HG02885 (cell line): ENCODE results near the gene OR2AE1.

ENCODE experiments used
- ATAC-seq: cut with Tn5 transposase; IDR thresholded peaks from one replicate; pipeline ENCODE4 v1.9.1; 2021; ENCODE audit warnings: mild to moderate bottlenecking; ENCODE audit not compliant: unreplicated experiment, poor library complexity

Gene OR2AE1

GRCh38 chr7:99860281-99861127 is 16.3 kb downstream of the OR2AE1 start:
- no peak for ATAC-seq

- no peak for ATAC-seq
Observed at GRCh38 chr7:99855236-99855635, 21.6 kb downstream of the OR2AE1 start.

GRCh38 chr7:99848420-99849216 is 28.2 kb downstream of the OR2AE1 start:
- ATAC-seq = no peak

- no peak for ATAC-seq
Observed at GRCh38 chr7:99844328-99844727, 32.5 kb downstream of the OR2AE1 start.

GRCh38 chr7:99843808-99844207 is 33.0 kb downstream of the OR2AE1 start:
- no peak for ATAC-seq

GRCh38 chr7:99842926-99843325 is 33.9 kb downstream of the OR2AE1 start:
- ATAC-seq = no peak

- ATAC-seq = no peak
Observed at GRCh38 chr7:99840136-99840869, 36.5 kb downstream of the OR2AE1 start.

GRCh38 chr7:99839287-99840021 is 37.4 kb downstream of the OR2AE1 start:
- ATAC-seq = no peak

GRCh38 chr7:99837649-99838361 is 39.0 kb downstream of the OR2AE1 start:
- ATAC-seq = peak; percentile 60

- no peak for ATAC-seq
Observed at GRCh38 chr7:99835189-99835588, 41.6 kb downstream of the OR2AE1 start.

GRCh38 chr7:99834382-99834781 is 42.5 kb downstream of the OR2AE1 start:
- ATAC-seq = no peak

GRCh38 chr7:99833289-99833877 is 43.5 kb downstream of the OR2AE1 start:
- no peak for ATAC-seq

- no peak for ATAC-seq
Observed at GRCh38 chr7:99831595-99831994, 45.2 kb downstream of the OR2AE1 start.

- no peak for ATAC-seq
Observed at GRCh38 chr7:99829524-99830160, 47.2 kb downstream of the OR2AE1 start.

GRCh38 chr7:99828811-99829210 is 48.0 kb downstream of the OR2AE1 start:
- ATAC-seq = no peak

- no peak for ATAC-seq
Observed at GRCh38 chr7:99827040-99827778, 49.6 kb downstream of the OR2AE1 start.
